ENCODE data around the gene BACH2. TPM values are rescaled to one million over a fixed set of nuclear protein-coding genes. Genes with fewer than 3 reads are reported as not detected.

The BACH2 gene
- total and polyA plus RNA-seq, 2 donors (not counting 1 experiment from before 2014, with no cell fraction given) = 2.2 to 2.6 TPM

GRCh38 chr6:90319044-90319443 is 22.4 kb upstream of the BACH2 start:
- Histone ChIP-seq H3K27me3 (ENCODE audit: control insufficient read depth, insufficient read depth, low read length) (peaks cover 2% of the 10 kb centered on the region), H3K27ac (ENCODE audit: insufficient read depth, low read length) (no peak overlapping the region), H2AFZ (ENCODE audit: low read length) (no peak overlapping the region), H3K36me3 (ENCODE audit: control insufficient read depth, insufficient read depth, low read length) (no peaks in the 10 kb centered on the region), H3K4me2 (ENCODE audit: extremely low read depth, insufficient read depth, low read length) (no peak overlapping the region), H3K9me3 (ENCODE audit: control insufficient read depth, insufficient read depth, low read depth, low read length) (no peaks in the 10 kb centered on the region), H3K4me3 (replicated peaks in 1 of 4; ENCODE audit: control extremely low read depth in 1 of 4, insufficient read depth in 1 of 4, low read depth in 3 of 4, low read length in 4 of 4) (no peak overlapping the region), H4K20me1 (ENCODE audit: control insufficient read depth, extremely low read depth, insufficient read depth, low read length) (no peaks in the 10 kb centered on the region), H3K4me1 (ENCODE audit: control insufficient read depth, extremely low read depth, insufficient read depth, low read length) (no peaks in the 10 kb centered on the region), H3K9ac (ENCODE audit: insufficient read depth, low read length) (no peak overlapping the region), H3K79me2 (ENCODE audit: control insufficient read depth, insufficient read depth, low read length) (no peaks in the 10 kb centered on the region)
- peak; percentile 45 to 71 for DNase-seq (ENCODE audit: low read depth in 2 of 2)
- TF ChIP-seq EZH2 (IDR thresholded peaks at IDR 0.05; ENCODE audit: low read length, missing control alignments) (no peak), CTCF (conservative IDR thresholded peaks at IDR 0.05 in 1 of 2, IDR thresholded peaks at IDR 0.05 in 1 of 2; ENCODE audit: low read depth in 1 of 2, low read length in 2 of 2) (no peak)

- no peaks in the 10 kb centered on the region for H3K36me3 ChIP-seq (ENCODE audit: control insufficient read depth, insufficient read depth, low read length)
- TF ChIP-seq CTCF (conservative IDR thresholded peaks at IDR 0.05 in 1 of 2, IDR thresholded peaks at IDR 0.05 in 1 of 2; ENCODE audit: low read depth in 1 of 2, low read length in 2 of 2) (no peak), EZH2 (IDR thresholded peaks at IDR 0.05; ENCODE audit: low read length, missing control alignments) (no peak)
- no peak overlapping the region for H3K27ac ChIP-seq (ENCODE audit: insufficient read depth, low read length)
- no peak overlapping the region for H2AFZ ChIP-seq (ENCODE audit: low read length)
- H3K4me2 ChIP-seq (ENCODE audit: extremely low read depth, insufficient read depth, low read length) = no peak overlapping the region
- H3K79me2 ChIP-seq (ENCODE audit: control insufficient read depth, insufficient read depth, low read length) = no peaks in the 10 kb centered on the region
- H3K27me3 ChIP-seq (ENCODE audit: control insufficient read depth, insufficient read depth, low read length) = peaks cover 7% of the 10 kb centered on the region
- no peak overlapping the region for H3K9ac ChIP-seq (ENCODE audit: insufficient read depth, low read length)
- no peaks in the 10 kb centered on the region for H4K20me1 ChIP-seq (ENCODE audit: control insufficient read depth, extremely low read depth, insufficient read depth, low read length)
- no peaks in the 10 kb centered on the region for H3K9me3 ChIP-seq (ENCODE audit: control insufficient read depth, insufficient read depth, low read depth, low read length)
- H3K4me3 ChIP-seq (replicated peaks in 1 of 4; ENCODE audit: control extremely low read depth in 1 of 4, insufficient read depth in 1 of 4, low read depth in 3 of 4, low read length in 4 of 4) = no peak overlapping the region
- no peaks in the 10 kb centered on the region for H3K4me1 ChIP-seq (ENCODE audit: control insufficient read depth, extremely low read depth, insufficient read depth, low read length)
- DNase-seq (ENCODE audit: low read depth in 2 of 2) = no peak
Measured at GRCh38 chr6:90315986-90316385, 19.3 kb upstream of the BACH2 start.

GRCh38 chr6:90315354-90315950 is 18.8 kb upstream of the BACH2 start:
- Histone ChIP-seq H3K36me3 (ENCODE audit: control insufficient read depth, insufficient read depth, low read length) (no peaks in the 10 kb centered on the region), H3K9me3 (ENCODE audit: control insufficient read depth, insufficient read depth, low read depth, low read length) (no peaks in the 10 kb centered on the region), H3K9ac (ENCODE audit: insufficient read depth, low read length) (no peak overlapping the region), H3K27ac (ENCODE audit: insufficient read depth, low read length) (no peak overlapping the region), H3K4me2 (ENCODE audit: extremely low read depth, insufficient read depth, low read length) (no peak overlapping the region), H4K20me1 (ENCODE audit: control insufficient read depth, extremely low read depth, insufficient read depth, low read length) (no peaks in the 10 kb centered on the region), H3K79me2 (ENCODE audit: control insufficient read depth, insufficient read depth, low read length) (no peaks in the 10 kb centered on the region), H3K27me3 (ENCODE audit: control insufficient read depth, insufficient read depth, low read length) (peaks cover 7% of the 10 kb centered on the region), H3K4me3 (replicated peaks in 1 of 4; ENCODE audit: control extremely low read depth in 1 of 4, insufficient read depth in 1 of 4, low read depth in 3 of 4, low read length in 4 of 4) (no peak overlapping the region), H2AFZ (ENCODE audit: low read length) (no peak overlapping the region), H3K4me1 (ENCODE audit: control insufficient read depth, extremely low read depth, insufficient read depth, low read length) (no peaks in the 10 kb centered on the region)
- no peak for TF ChIP-seq EZH2 (IDR thresholded peaks at IDR 0.05; ENCODE audit: low read length, missing control alignments)
- no peak for TF ChIP-seq CTCF (conservative IDR thresholded peaks at IDR 0.05 in 1 of 2, IDR thresholded peaks at IDR 0.05 in 1 of 2; ENCODE audit: low read depth in 1 of 2, low read length in 2 of 2)
- no peak for DNase-seq (ENCODE audit: low read depth in 2 of 2)

All from fibroblast of lung (primary cell).